A673 (cell line): ENCODE results near the gene TMEM232. TPM values are rescaled to one million over a fixed set of nuclear protein-coding genes. Genes with fewer than 3 reads are reported as not detected.
A peak's percentile ranks its signal among the peaks of the same experiment; 100 is the strongest.
"Not testable (repeated sequence)": the region's sequence is repeated elsewhere in the genome, so short reads cannot be mapped to it uniquely, and the experiment has no call there.

ENCODE experiments used
- BruUV-seq: library from RNA; stranded (reverse); fragments of 400-500 nt; replicated peaks from 2 replicates; lab custom pipeline; 2021; lab: Mats Ljungman, UMichigan
- CTCF ChIA-PET: fragments of 300-600 bp; sonication (Branson Sonifier 250); formaldehyde crosslinking; loops from one replicate; lab custom pipeline; 2022; ENCODE audit warnings: antibody characterized with exemption; lab: Charles Lee
- POLR2A ChIA-PET: fragments of 300-600 bp; sonication (Branson Sonifier 250); formaldehyde crosslinking; loops from one replicate; lab custom pipeline; 2022; ENCODE audit warnings: antibody characterized with exemption; ENCODE audit not compliant: low non-redundant PET; lab: Charles Lee
- DNase-seq: peaks from one replicate; pipeline ENCODE4 v3.0.0-alpha.2; 2015; ENCODE audit warnings: low spot score
- H3K27ac ChIP-seq: fragments of 200-600 bp; sonication (generic); 2 replicates; pipeline ENCODE4 v1.5.1; 2016; ENCODE audit warnings: mixed run types, low read depth, mild to moderate bottlenecking, mixed read lengths, antibody characterized with exemption, low read length; ENCODE audit not compliant: poor library complexity, severe bottlenecking
- H3K27me3 ChIP-seq: fragments of 200-600 bp; sonication (generic); replicated peaks from 2 replicates; pipeline ENCODE4 v1.6.1; 2017; ENCODE audit warnings: mixed run types, low read depth, mild to moderate bottlenecking, mixed read lengths, antibody characterized with exemption, low read length; ENCODE audit not compliant: insufficient read depth, poor library complexity
- H3K36me3 ChIP-seq: fragments of 200-600 bp; sonication (generic); 2 replicates; pipeline ENCODE4 v1.6.1; 2016; ENCODE audit warnings: mixed run types, mild to moderate bottlenecking, mixed read lengths, antibody characterized with exemption, low read length; ENCODE audit not compliant: insufficient read depth, poor library complexity, severe bottlenecking
- H3K4me1 ChIP-seq: fragments of 200-600 bp; sonication (generic); 2 replicates; pipeline ENCODE4 v1.6.1; 2017; ENCODE audit warnings: mixed run types, mild to moderate bottlenecking, mixed read lengths, antibody characterized with exemption, low read length; ENCODE audit not compliant: insufficient read depth, poor library complexity, severe bottlenecking
- H3K4me3 ChIP-seq: fragments of 200-600 bp; sonication (generic); 2 replicates; pipeline ENCODE4 v1.5.1; 2016; ENCODE audit warnings: low read depth, mixed run types, mild to moderate bottlenecking, mixed read lengths, low read length; ENCODE audit not compliant: poor library complexity, severe bottlenecking
- H3K9me3 ChIP-seq: fragments of 200-600 bp; sonication (generic); 2 replicates; pipeline ENCODE4 v1.6.1; 2016; ENCODE audit warnings: mixed run types, low read depth, mild to moderate bottlenecking, mixed read lengths, antibody characterized with exemption, low read length; ENCODE audit not compliant: poor library complexity, severe bottlenecking
- CTCF ChIP-seq: fragments of 300-800, 200-600 bp; sonication (generic); conservative IDR thresholded peaks from 2 replicates; pipeline ENCODE4 v1.5.1; 2017; ENCODE audit warnings: low read depth, mild to moderate bottlenecking, antibody characterized with exemption, low read length, moderate library complexity, mixed read lengths
- EZH2 ChIP-seq: fragments of 200-600 bp; sonication (generic); IDR thresholded peaks from 2 replicates; pipeline ENCODE4 v1.6.1; 2017; ENCODE audit warnings: borderline replicate concordance, low read depth, mild to moderate bottlenecking, mixed read lengths, antibody characterized with exemption, low read length; ENCODE audit not compliant: poor library complexity, severe bottlenecking
- intact Hi-C: fragments of 100-400 bp; cut with micrococcal nuclease; formaldehyde crosslinking; loops from one replicate; pipeline ENCODE4 v1.10.0; 2022; ENCODE audit not compliant: unreplicated experiment
- total RNA-seq: library from RNA; stranded (reverse); gene quantifications from 2 replicates; pipeline ENCODE4 v1.2.3, GENCODE V29; 2021

Gene TMEM232
- total RNA-seq, 1 experiment from 2014 or later = 0.82 TPM

- no peak for TF ChIP-seq EZH2
- TF ChIP-seq CTCF = no peak
- ChIA-PET CTCF (no interaction called here), POLR2A (no interaction called here)
- Histone ChIP-seq H3K36me3 (no peaks in the 10 kb centered on the region), H3K27ac (no peak overlapping the region), H3K4me3 (no peak overlapping the region), H3K27me3 (no peaks in the 10 kb centered on the region), H3K4me1 (no peaks in the 10 kb centered on the region), H3K9me3 (no peaks in the 10 kb centered on the region)
- DNase-seq = no peak
- BruUV-seq = no TSS peak
- intact Hi-C loops = no loop called here
Observed at GRCh38 chr5:110734101-110734500, 7.6 kb upstream of the TMEM232 start.

- CTCF ChIA-PET, H3K4me1 ChIP-seq, intact Hi-C loops, H3K4me3 ChIP-seq, H3K27ac ChIP-seq, POLR2A ChIA-PET, H3K36me3 ChIP-seq, H3K9me3 ChIP-seq, H3K27me3 ChIP-seq, DNase-seq, BruUV-seq: not testable (repeated sequence)
Observed at GRCh38 chr5:110731499-110731898, 5.0 kb upstream of the TMEM232 start.

GRCh38 chr5:110727025-110727314 is 499 bp upstream of the TMEM232 start:
- TF ChIP-seq EZH2 (no peak), CTCF (0 out of 2 replicates have a peak, but pooled peaks have one; percentile 11)
- Histone ChIP-seq H3K4me1 (no peaks in the 10 kb centered on the region), H3K36me3 (no peaks in the 10 kb centered on the region), H3K4me3 (peak overlapping the region; percentile 40), H3K27ac (no peak overlapping the region), H3K27me3 (no peaks in the 10 kb centered on the region), H3K9me3 (no peaks in the 10 kb centered on the region)
- intact Hi-C loops = no loop called here
- ChIA-PET CTCF (no interaction called here), POLR2A (no interaction called here)
- no TSS peak for BruUV-seq
- no peak for DNase-seq

- ChIA-PET POLR2A (no interaction called here), CTCF (no interaction called here)
- DNase-seq = peak; percentile 25
- Histone ChIP-seq H3K4me3 (no peak overlapping the region), H3K27me3 (no peaks in the 10 kb centered on the region), H3K9me3 (no peaks in the 10 kb centered on the region), H3K27ac (no peak overlapping the region), H3K4me1 (peaks cover 21% of the 10 kb centered on the region), H3K36me3 (no peaks in the 10 kb centered on the region)
- intact Hi-C loops = no loop called here
- TF ChIP-seq CTCF (no peak), EZH2 (no peak)
- no TSS peak for BruUV-seq
Observed at GRCh38 chr5:110718311-110718710, 8.2 kb downstream of the TMEM232 start.
